ENCODE data around the gene PGM3. TPM values are rescaled to one million over a fixed set of nuclear protein-coding genes. Genes with fewer than 3 reads are reported as not detected.

PGM3 gene
- polyA plus RNA-seq, 1 of the 3 experiments (the other 2 are of a cell fraction), result 24.2 TPM

GRCh38 chr6:83124553-83124952 lies 68.5 kb downstream of the PGM3 start (continued):
- TF ChIP-seq CHD2 (IDR thresholded peaks at IDR 0.05; ENCODE audit: low read length, partially characterized antibody) (no peak), NFIC (IDR thresholded peaks at IDR 0.05; ENCODE audit: borderline replicate concordance) (no peak), TAF1 (IDR thresholded peaks at IDR 0.05; ENCODE audit: borderline replicate concordance, low read depth, low read length) (no peak), POLR2AphosphoS5 (IDR thresholded peaks at IDR 0.05; ENCODE audit: low read depth, low read length) (no peak), FOSL2 (IDR thresholded peaks at IDR 0.05; ENCODE audit: borderline replicate concordance, low read depth) (no peak), RAD21 (IDR thresholded peaks at IDR 0.05; ENCODE audit: low read length) (no peak), ELF1 (IDR thresholded peaks at IDR 0.05) (no peak), GATA2 (CRISPR knock-in tag; IDR thresholded peaks at IDR 0.05) (no peak)

- Histone ChIP-seq H3F3A (replicated peaks; ENCODE audit: insufficient read depth) (peaks cover 4% of the 10 kb centered on the region), H3K79me2 (ENCODE audit: insufficient read depth) (no peaks in the 10 kb centered on the region), H3K9me2 (no peaks in the 10 kb centered on the region), H3K4me2 (no peak overlapping the region), H4K20me1 (ENCODE audit: insufficient read depth) (no peaks in the 10 kb centered on the region), H3K9me3 (no peaks in the 10 kb centered on the region), H3K4me3 (ENCODE audit: low read depth in 2 of 2, low read length in 1 of 2) (no peak overlapping the region), H3K36me3 (replicated peaks in 1 of 2; ENCODE audit: control insufficient read depth in 1 of 2, insufficient read depth in 2 of 2, low read length in 1 of 2) (peaks cover 25 to 36% of the 10 kb centered on the region in 2 experiments), H2AFZ (ENCODE audit: low read depth) (no peak overlapping the region), H3K9ac (no peak overlapping the region), H3K4me1 (ENCODE audit: control insufficient read depth in 1 of 2, insufficient read depth in 2 of 2, low read depth in 1 of 2, low read length in 1 of 2) (no peaks in the 10 kb centered on the region; a peak in 1 of 4 replicates), H3K27ac (ENCODE audit: low read depth in 2 of 2, low read length in 1 of 2) (no peak overlapping the region), H3K27me3 (ENCODE audit: insufficient read depth) (no peaks in the 10 kb centered on the region)
- whole genome bisulfite sequencing (ENCODE audit: low lambda C conversion rate), result 88% methylated on average over 2 of the region's 2 CpGs
- no peak for DNase-seq
- POLR2A ChIA-PET, result no interaction called here
- no peak for TF ChIP-seq SMC3 (IDR thresholded peaks at IDR 0.05; ENCODE audit: low read depth, low read length)
- TF ChIP-seq GATA2 (CRISPR knock-in tag; IDR thresholded peaks at IDR 0.05), result no peak
- TF ChIP-seq NFIC (IDR thresholded peaks at IDR 0.05; ENCODE audit: borderline replicate concordance), result 0 out of 2 replicates have a peak, but pooled peaks have one; percentile 42
- CTCF ChIA-PET, result interaction anchor here (1.4 to 2.6 kb wide), 2 partner anchors 53 to 393 kb away, joined by 4 to 21 read pairs; partner anchors contain the start of genes DOP1A, PRSS35 and UBE3D
These were observed 73.2 kb downstream of the PGM3 start for GRCh38 chr6:83119742-83120300.

GRCh38 chr6:83117802-83118201 lies 75.3 kb downstream of the PGM3 start:
- TF ChIP-seq GATA2 (CRISPR knock-in tag; IDR thresholded peaks at IDR 0.05) (no peak), MXI1 (IDR thresholded peaks at IDR 0.05; ENCODE audit: low read depth, low read length) (no peak), SMC3 (IDR thresholded peaks at IDR 0.05; ENCODE audit: low read depth, low read length) (no peak)
- no peak for DNase-seq
- Histone ChIP-seq H3K36me3 (replicated peaks in 1 of 2; ENCODE audit: control insufficient read depth in 1 of 2, insufficient read depth in 2 of 2, low read length in 1 of 2) (peaks cover 22 to 27% of the 10 kb centered on the region in 2 experiments), H3K4me1 (ENCODE audit: control insufficient read depth in 1 of 2, insufficient read depth in 2 of 2, low read depth in 1 of 2, low read length in 1 of 2) (no peaks in the 10 kb centered on the region; a peak in 1 of 4 replicates), H3F3A (replicated peaks; ENCODE audit: insufficient read depth) (peaks cover 4% of the 10 kb centered on the region), H3K4me3 (ENCODE audit: low read depth in 2 of 2, low read length in 1 of 2) (no peak overlapping the region), H3K27me3 (ENCODE audit: insufficient read depth) (no peaks in the 10 kb centered on the region), H3K27ac (ENCODE audit: low read depth in 2 of 2, low read length in 1 of 2) (no peak overlapping the region), H3K9ac (no peak overlapping the region), H4K20me1 (ENCODE audit: insufficient read depth) (no peaks in the 10 kb centered on the region), H3K9me3 (no peaks in the 10 kb centered on the region), H3K79me2 (ENCODE audit: insufficient read depth) (no peaks in the 10 kb centered on the region), H3K9me2 (no peaks in the 10 kb centered on the region), H3K4me2 (no peak overlapping the region), H2AFZ (ENCODE audit: low read depth) (no peak overlapping the region)
- ChIA-PET CTCF (interaction anchor here (0.8 to 1.8 kb wide), 2 partner anchors 51 to 97 kb away, joined by 3 to 9 read pairs; partner anchors contain the start of gene DOP1A), POLR2A (no interaction called here)
- WGBS (ENCODE audit: low lambda C conversion rate), result 92% methylated on average over 1 of the region's 1 CpG

Other genes starting within 250 kb of the PGM3 start
- 3.4 and 3.8 TPM in 2 replicates for gene UBE3D, start 127.4 kb downstream of the PGM3 start, polyA plus RNA-seq (2012; rRNA removed)
- 3.4 and 4.0 TPM in 2 replicates for gene DOP1A, start 125.6 kb downstream of the PGM3 start, polyA plus RNA-seq (2012; rRNA removed)
- 3.4 and 5.8 TPM in 2 replicates for gene RWDD2A, start 92 bp upstream of the PGM3 start, polyA plus RNA-seq (2012; rRNA removed)
- 4.7 and 4.9 TPM in 2 replicates for gene ME1, start 237.8 kb upstream of the PGM3 start, polyA plus RNA-seq (2012; rRNA removed)